A549 treated with RU486 at 1 μM for 4 hours (cell line): ENCODE measurements around the gene WFDC12. TPM values are rescaled to one million over a fixed set of nuclear protein-coding genes. Genes with fewer than 3 reads are reported as not detected.

Experiments
- total RNA-seq: library from RNA; stranded (reverse); fragments of 200-300 nt; extraction: Qiagen RNA extraction; gene quantifications from 5 replicates; pipeline ENCODE4 v1.2.3, GENCODE V29; 2022; ENCODE audit warnings: low read depth

WFDC12 gene
- not detected in 5 replicates for total RNA-seq

GRCh38 chr20:45124365-45124764, at the start of gene WFDC12:
TSS of gene WFDC12 (minus strand) at chr20:45124465. CDS start at chr20:45124447, 18 bp downstream.

GRCh38 chr20:45114465-45115385, 9.5 kb downstream of the WFDC12 start, which contains the start of gene WFDC5:
TSS of gene WFDC5 (minus strand) at chr20:45115174. CDS start at chr20:45115083, 91 bp downstream.

GRCh38 chr20:45100563-45101245, 23.6 kb downstream of the WFDC12 start, which contains the start of gene KCNS1:
TSS of gene KCNS1 (minus strand) at chr20:45101127. CDS start at chr20:45099236, 1,891 bp downstream.

Other genes starting within 250 kb of the WFDC12 start
- gene YWHAB, start 238.8 kb downstream of the WFDC12 start, total RNA-seq = 195 to 207 TPM (median 204 TPM) in 5 replicates
- 10.9 to 17.6 TPM (median 15.8 TPM) in 5 replicates for gene PABPC1L, start 214.4 kb downstream of the WFDC12 start, total RNA-seq
- 40.7 to 48.2 TPM (median 41.1 TPM) in 5 replicates for gene TOMM34, start 164.1 kb downstream of the WFDC12 start, total RNA-seq
- gene STK4, start 158.0 kb downstream of the WFDC12 start, total RNA-seq = 10.0 to 14.9 TPM (median 14.1 TPM) in 5 replicates
- gene KCNS1, start 23.3 kb downstream of the WFDC12 start, total RNA-seq = not detected in 5 replicates
- gene WFDC5, start 9.3 kb downstream of the WFDC12 start, total RNA-seq = not detected in 5 replicates
- gene PI3, start 50.4 kb upstream of the WFDC12 start, total RNA-seq = 2.2 to 3.6 TPM (median 3.5 TPM) in 5 replicates
- gene SEMG1, start 82.6 kb upstream of the WFDC12 start, total RNA-seq = not detected in 5 replicates
- gene SEMG2, start 96.9 kb upstream of the WFDC12 start, total RNA-seq = not detected in 5 replicates
- gene SLPI, start 130.1 kb upstream of the WFDC12 start, total RNA-seq = 8.9 to 16.3 TPM (median 11.7 TPM) in 5 replicates
- not detected in 5 replicates for gene RBPJL, start 182.4 kb upstream of the WFDC12 start, total RNA-seq
- 0.06 to 0.14 TPM (median 0.12 TPM) in 4 of 5 replicates, not detected in the other for gene MATN4, start 183.8 kb upstream of the WFDC12 start, total RNA-seq
- 119 to 141 TPM (median 134 TPM) in 5 replicates for gene SDC4, start 224.0 kb upstream of the WFDC12 start, total RNA-seq
- 29.1 to 31.6 TPM (median 30.4 TPM) in 5 replicates for gene SYS1, start 238.7 kb upstream of the WFDC12 start, total RNA-seq